ENCODE results near the gene TNFSF10.
"Not testable (repeated sequence)": the region's sequence is repeated elsewhere in the genome, so short reads cannot be mapped to it uniquely, and the experiment has no call there.

Gene TNFSF10

GRCh38 chr3:172490198-172490669, 33.0 kb downstream of the TNFSF10 start:
- TF ChIP-seq CTCF (IDR thresholded peaks at IDR 0.05; ENCODE audit: borderline replicate concordance, control extremely low read depth, extremely low read depth, insufficient read depth, missing control alignments): peak; percentile 60
- DNase-seq (ENCODE audit: low spot score): peak; percentile 44
- in situ Hi-C loops (cut with MboI; ENCODE audit: low sequenced_read_pairs, unreplicated experiment): not testable (repeated sequence)

GRCh38 chr3:172478116-172478515, 45.1 kb downstream of the TNFSF10 start:
- no peak for DNase-seq (ENCODE audit: low spot score)
- in situ Hi-C loops (cut with MboI; ENCODE audit: low sequenced_read_pairs, unreplicated experiment): no loop called here
- no peak for TF ChIP-seq CTCF (IDR thresholded peaks at IDR 0.05; ENCODE audit: borderline replicate concordance, control extremely low read depth, extremely low read depth, insufficient read depth, missing control alignments)

- no peak for TF ChIP-seq CTCF (IDR thresholded peaks at IDR 0.05; ENCODE audit: borderline replicate concordance, control extremely low read depth, extremely low read depth, insufficient read depth, missing control alignments)
- in situ Hi-C loops (cut with MboI; ENCODE audit: low sequenced_read_pairs, unreplicated experiment): no loop called here
- no peak for DNase-seq (ENCODE audit: low spot score)
Measured at GRCh38 chr3:172476347-172476746, 46.9 kb downstream of the TNFSF10 start.

- no peak for DNase-seq (ENCODE audit: low spot score)
- in situ Hi-C loops (cut with MboI; ENCODE audit: low sequenced_read_pairs, unreplicated experiment): no loop called here
- TF ChIP-seq CTCF (IDR thresholded peaks at IDR 0.05; ENCODE audit: borderline replicate concordance, control extremely low read depth, extremely low read depth, insufficient read depth, missing control alignments): no peak
Measured at GRCh38 chr3:172475703-172476102, 47.5 kb downstream of the TNFSF10 start.

- in situ Hi-C loops (cut with MboI; ENCODE audit: low sequenced_read_pairs, unreplicated experiment): no loop called here
- TF ChIP-seq CTCF (IDR thresholded peaks at IDR 0.05; ENCODE audit: borderline replicate concordance, control extremely low read depth, extremely low read depth, insufficient read depth, missing control alignments): no peak
- no peak for DNase-seq (ENCODE audit: low spot score)
Measured at GRCh38 chr3:172471903-172472302, 51.3 kb downstream of the TNFSF10 start.

- in situ Hi-C loops (cut with MboI; ENCODE audit: low sequenced_read_pairs, unreplicated experiment): no loop called here
- no peak for TF ChIP-seq CTCF (IDR thresholded peaks at IDR 0.05; ENCODE audit: borderline replicate concordance, control extremely low read depth, extremely low read depth, insufficient read depth, missing control alignments)
- DNase-seq (ENCODE audit: low spot score): no peak
Measured at GRCh38 chr3:172470588-172470987, 52.6 kb downstream of the TNFSF10 start.

Data from GM13976 (cell line).